Type B pancreatic cell (in vitro differentiated cells): ENCODE results near the gene MRPS12. TPM values are rescaled to one million over a fixed set of nuclear protein-coding genes. Genes with fewer than 3 reads are reported as not detected.
"Not testable (repeated sequence)": the region's sequence is repeated elsewhere in the genome, so short reads cannot be mapped to it uniquely, and the experiment has no call there.

Experiments
- DNase-seq: peaks from one replicate; pipeline ENCODE4 v3.0.0; 2021; ENCODE audit warnings: mixed read lengths; ENCODE audit not compliant: unreplicated experiment; ENCODE audit errors: extremely low spot score
- H3K27ac Mint-ChIP-seq: 2 replicates; pipeline ENCODE4 v1.8.0; 2021; ENCODE audit warnings: mild to moderate bottlenecking, mixed read lengths
- H3K27me3 Mint-ChIP-seq: 2 replicates; pipeline ENCODE4 v1.8.0; 2021; ENCODE audit warnings: mixed read lengths
- H3K36me3 Mint-ChIP-seq: 2 replicates; pipeline ENCODE4 v1.8.0; 2021; ENCODE audit warnings: mixed read lengths
- H3K4me1 Mint-ChIP-seq: one replicate; pipeline ENCODE4 v1.8.0; 2021; ENCODE audit warnings: mixed read lengths; ENCODE audit not compliant: unreplicated experiment
- H3K4me3 Mint-ChIP-seq: 2 replicates; pipeline ENCODE4 v1.8.0; 2021; ENCODE audit warnings: mild to moderate bottlenecking, mixed read lengths
- H3K9me3 Mint-ChIP-seq: 2 replicates; pipeline ENCODE4 v1.8.0; 2021; ENCODE audit warnings: mixed read lengths
- CTCF ChIP-seq: fragments of 200-600 bp; sonication (generic); conservative IDR thresholded peaks from 2 replicates; pipeline ENCODE4 v1.5.0; 2021; ENCODE audit warnings: antibody characterized with exemption, mild to moderate bottlenecking
- long read RNA-seq: library from polyadenylated mRNA; unstranded; transcript quantifications from one replicate; pipeline ENCODE4 v2.0.0, GENCODE V29; 2020
- total RNA-seq: library from RNA; stranded (reverse); gene quantifications from 2 replicates; pipeline ENCODE4 v1.2.1, GENCODE V29; 2021; ENCODE audit warnings: low replicate concordance

The MRPS12 gene
- total RNA-seq: 45.6 and 58.0 TPM in 2 replicates
- long read RNA-seq, transcript MRPS12-202 (3 exons, 929 nt): minor isoform, 5 of 34 reads
- long read RNA-seq, transcript MRPS12-201 (3 exons, 1,207 nt): major isoform, 21 of 34 reads
- long read RNA-seq, transcript MRPS12-203 (2 exons, 1,220 nt): minor isoform, 7 of 34 reads
- long read RNA-seq, partial matches to known transcripts: 0 of 34 reads
- long read RNA-seq, other reads (novel, unspliced or antisense): 1 of 34 reads

GRCh38 chr19:38930776-38931520 lies at the start of gene MRPS12:
Gene MRPS12 (plus strand): TSS chr19:38930944. CDS start chr19:38931295, 351 bp downstream.
- H3K27me3 Mint-ChIP-seq: no peaks in the 10 kb centered on the region
- H3K9me3 Mint-ChIP-seq: peaks cover 5% of the 10 kb centered on the region
- no peak for TF ChIP-seq CTCF
- H3K4me3 Mint-ChIP-seq: peak within 1 kb of the TSS; percentile 99
- peak; percentile 97 for DNase-seq
- H3K27ac Mint-ChIP-seq: peak within 1 kb of the TSS; percentile 99
- H3K36me3 Mint-ChIP-seq: peaks cover 24% of the 10 kb centered on the region
- H3K4me1 Mint-ChIP-seq: peaks cover 18% of the 10 kb centered on the region

- Mint-ChIP-seq H3K27ac (no peak overlapping the region), H3K27me3 (no peaks in the 10 kb centered on the region), H3K36me3 (no peaks in the 10 kb centered on the region), H3K4me3 (no peak overlapping the region), H3K4me1 (no peaks in the 10 kb centered on the region), H3K9me3 (no peaks in the 10 kb centered on the region)
- no peak for DNase-seq
- TF ChIP-seq CTCF: no peak
These were observed 47.5 kb upstream of the MRPS12 start for GRCh38 chr19:38883286-38883685.

DNA sequence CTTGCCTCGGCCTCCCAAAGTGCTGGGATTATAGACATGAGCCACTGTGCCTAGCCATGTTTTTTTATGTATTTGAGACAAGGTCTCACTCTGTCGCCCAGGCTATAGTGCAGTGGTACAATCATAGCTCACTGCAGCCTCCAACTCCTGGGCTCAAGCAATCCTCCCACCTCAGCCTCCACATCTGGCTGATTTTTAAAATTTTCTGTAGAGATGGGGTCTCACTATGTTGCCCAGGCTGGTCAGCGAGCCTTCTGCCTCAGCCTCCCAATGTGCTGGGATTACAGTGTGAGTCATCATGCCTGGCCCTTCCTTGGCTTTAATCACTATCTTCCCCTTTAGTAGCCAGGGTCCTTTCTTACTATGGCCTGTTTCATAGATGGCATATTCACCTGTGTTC lies 46.1 kb upstream of the MRPS12 start:
- not testable (repeated sequence) for DNase-seq, H3K4me1 Mint-ChIP-seq, H3K4me3 Mint-ChIP-seq, H3K27me3 Mint-ChIP-seq, H3K36me3 Mint-ChIP-seq, H3K9me3 Mint-ChIP-seq, H3K27ac Mint-ChIP-seq

- H3K4me1 Mint-ChIP-seq: no peaks in the 10 kb centered on the region
- no peak for DNase-seq
- H3K36me3 Mint-ChIP-seq: no peaks in the 10 kb centered on the region
- no peak for TF ChIP-seq CTCF
- no peak overlapping the region for H3K27ac Mint-ChIP-seq
- H3K27me3 Mint-ChIP-seq: no peaks in the 10 kb centered on the region
- H3K9me3 Mint-ChIP-seq: no peaks in the 10 kb centered on the region
- no peak overlapping the region for H3K4me3 Mint-ChIP-seq
These were observed 41.9 kb upstream of the MRPS12 start for GRCh38 chr19:38888876-38889275.

DNA sequence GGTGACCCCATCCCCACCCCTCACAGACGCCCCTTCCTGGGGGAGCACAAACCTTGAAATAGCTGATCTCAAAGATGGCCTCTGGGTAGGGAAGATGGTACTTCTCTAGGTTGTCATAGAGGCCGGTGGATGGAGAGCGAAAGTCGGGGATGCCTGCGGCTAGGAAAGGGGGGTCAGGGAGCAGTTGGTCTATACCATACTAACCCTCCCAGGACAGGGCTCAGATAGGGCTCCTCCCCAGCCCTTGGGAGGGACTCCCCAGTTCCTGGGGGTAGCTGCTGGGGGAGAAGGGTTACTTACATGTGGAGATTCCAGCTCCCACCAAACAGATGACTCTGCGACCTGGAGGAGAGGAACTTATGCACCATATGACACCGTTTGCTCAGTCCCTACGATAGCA lies 40.9 kb upstream of the MRPS12 start:
- no peak overlapping the region for H3K27ac Mint-ChIP-seq
- no peak overlapping the region for H3K4me3 Mint-ChIP-seq
- H3K27me3 Mint-ChIP-seq: no peaks in the 10 kb centered on the region

More for the DNA sequence above, 40.9 kb upstream of the MRPS12 start:
- no peak for TF ChIP-seq CTCF
- no peaks in the 10 kb centered on the region for H3K36me3 Mint-ChIP-seq
- DNase-seq: no peak
- H3K4me1 Mint-ChIP-seq: no peaks in the 10 kb centered on the region
- H3K9me3 Mint-ChIP-seq: no peaks in the 10 kb centered on the region
